ENCODE data around the gene STX18.

- no peak for TF ChIP-seq POLR2A (IDR thresholded peaks at IDR 0.05)
- TF ChIP-seq CTCF (IDR thresholded peaks at IDR 0.05 in 4 of 5, conservative IDR thresholded peaks at IDR 0.05 in 1 of 5): no peak
Measured at GRCh38 chr4:4542774-4543485, 1.1 kb upstream of the STX18 start.
